ENCODE data around the gene KCNH2. TPM values are rescaled to one million over a fixed set of nuclear protein-coding genes. Genes with fewer than 3 reads are reported as not detected.
A peak's percentile ranks its signal among the peaks of the same experiment; 100 is the strongest.

KCNH2 gene
- total RNA-seq, 4 donors from 2014 or later: 2.4 to 8.5 (median 3.4) TPM

- no peaks in the 10 kb centered on the region for H3K4me1 ChIP-seq
- no peaks in the 10 kb centered on the region for H3K9me3 ChIP-seq
- H3K36me3 ChIP-seq: no peaks in the 10 kb centered on the region
- no peak overlapping the region for H3K4me3 ChIP-seq
- DNase-seq: peak in 2 of 3 donors; percentile 5 to 23
- no peak overlapping the region for H3K27ac ChIP-seq
- H3K27me3 ChIP-seq: no peaks in the 10 kb centered on the region
- TF ChIP-seq POLR2A (IDR thresholded peaks at IDR 0.05) (no peak), CTCF (IDR thresholded peaks at IDR 0.05) (no peak)
Observed at GRCh38 chr7:150950496-150951180, 27.5 kb downstream of the KCNH2 start.

- Histone ChIP-seq H3K9me3 (no peaks in the 10 kb centered on the region), H3K27ac (no peak overlapping the region), H3K27me3 (no peaks in the 10 kb centered on the region), H3K36me3 (no peaks in the 10 kb centered on the region), H3K4me1 (no peaks in the 10 kb centered on the region), H3K4me3 (no peak overlapping the region)
- peak in 2 of 3 donors; percentile 35 to 36 for DNase-seq
- TF ChIP-seq CTCF (IDR thresholded peaks at IDR 0.05): no peak
- no peak for TF ChIP-seq POLR2A (IDR thresholded peaks at IDR 0.05)
Observed at GRCh38 chr7:150949971-150950491, 28.1 kb downstream of the KCNH2 start.

GRCh38 chr7:150949564-150949963, 28.6 kb downstream of the KCNH2 start:
- H3K4me3 ChIP-seq: no peak overlapping the region
- H3K36me3 ChIP-seq: no peaks in the 10 kb centered on the region
- no peak for TF ChIP-seq CTCF (IDR thresholded peaks at IDR 0.05)
- TF ChIP-seq POLR2A (IDR thresholded peaks at IDR 0.05): no peak
- H3K27me3 ChIP-seq: no peaks in the 10 kb centered on the region
- peak in 2 of 3 donors; percentile 11 to 30 for DNase-seq
- H3K4me1 ChIP-seq: no peaks in the 10 kb centered on the region
- H3K9me3 ChIP-seq: no peaks in the 10 kb centered on the region
- H3K27ac ChIP-seq: no peak overlapping the region

- DNase-seq: peak in 2 of 3 donors; percentile 29 to 39
- H3K9me3 ChIP-seq: no peaks in the 10 kb centered on the region
- no peaks in the 10 kb centered on the region for H3K36me3 ChIP-seq
- no peak overlapping the region for H3K4me3 ChIP-seq
- H3K4me1 ChIP-seq: no peaks in the 10 kb centered on the region
- no peaks in the 10 kb centered on the region for H3K27me3 ChIP-seq
- H3K27ac ChIP-seq: no peak overlapping the region
- TF ChIP-seq CTCF (IDR thresholded peaks at IDR 0.05) (no peak), POLR2A (IDR thresholded peaks at IDR 0.05) (no peak)
Observed at GRCh38 chr7:150948791-150949251, 29.3 kb downstream of the KCNH2 start.

- Histone ChIP-seq H3K27me3 (no peaks in the 10 kb centered on the region), H3K9me3 (no peaks in the 10 kb centered on the region), H3K27ac (peak overlapping the region in 1 of 4 donors; percentile 59), H3K4me1 (no peaks in the 10 kb centered on the region), H3K4me3 (no peak overlapping the region), H3K36me3 (no peaks in the 10 kb centered on the region)
- TF ChIP-seq POLR2A (IDR thresholded peaks at IDR 0.05) (no peak), CTCF (IDR thresholded peaks at IDR 0.05) (no peak)
- peak in 2 of 3 donors; percentile 33 to 40 for DNase-seq
Observed at GRCh38 chr7:150947761-150948651, 30.1 kb downstream of the KCNH2 start.
